A375 (cell line): ENCODE results near the gene DNAAF1. TPM values are rescaled to one million over a fixed set of nuclear protein-coding genes. Genes with fewer than 3 reads are reported as not detected.

Experiments
- total RNA-seq: library from RNA; depleted of rRNA; stranded (reverse); fragments of >200 nt; shearing (Covaris generic); gene quantifications from 2 replicates; pipeline ENCODE4 v1.2.3, GENCODE V29; 2014; rRNA removed

The DNAAF1 gene
- 0.38 and 0.90 TPM in 2 replicates for total RNA-seq

GRCh38 chr16:84144859-84145639 is at the start of gene DNAAF1, which contains the start of gene HSDL1:
TSS of gene DNAAF1 (plus strand) at chr16:84145308. CDS start at chr16:84145441, 133 bp downstream.
TSS of gene HSDL1 (minus strand) at chr16:84145177. CDS start at chr16:84131321, 13,856 bp downstream.

DNA sequence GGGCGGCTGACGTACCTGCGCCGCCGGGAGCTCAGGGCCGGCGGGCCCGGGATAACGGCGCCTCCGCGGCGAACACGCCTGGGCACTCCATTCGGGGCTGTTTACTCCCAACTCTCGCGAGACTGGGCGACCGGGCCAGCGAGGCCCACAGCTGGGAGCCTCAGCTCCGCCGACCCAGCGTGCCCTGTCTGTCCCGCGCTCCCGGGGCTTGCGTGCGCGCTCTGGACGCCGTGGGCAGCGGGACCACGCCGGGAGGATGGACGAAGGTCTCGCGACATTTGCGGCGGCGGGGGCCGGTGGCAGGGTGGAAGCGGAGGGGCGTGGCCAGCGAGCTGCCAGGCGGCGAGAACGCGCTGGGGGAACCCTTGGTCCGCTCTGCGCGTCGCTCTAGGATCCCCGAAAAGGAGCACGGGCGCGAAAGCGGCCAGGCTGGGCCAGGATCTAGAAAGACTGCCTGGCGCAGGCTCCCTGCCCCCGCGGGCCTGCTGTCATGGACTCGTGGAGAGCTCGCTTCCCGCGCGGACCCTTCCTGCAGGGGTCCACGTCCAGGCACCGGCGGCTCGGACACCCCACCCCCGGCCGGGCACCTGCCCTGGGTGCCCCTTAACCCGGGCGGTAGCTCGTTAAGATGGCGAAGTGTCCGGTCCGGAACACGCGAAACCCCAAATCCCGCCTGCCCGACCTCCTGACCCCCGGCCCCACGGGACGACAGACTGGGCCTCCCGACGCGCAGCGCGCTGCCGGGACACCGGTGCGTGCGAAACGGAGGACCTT is 28.2 kb upstream of the DNAAF1 start, which contains the start of gene MBTPS1:
MBTPS1 (minus strand) TSS at position 223 of the 774 bp plus-strand sequence. CDS start 15,159 bp downstream, outside the sequence.

GRCh38 chr16:84186685-84187437 is 41.8 kb downstream of the DNAAF1 start, which contains the start of gene TAF1C:
TSS of gene TAF1C (minus strand) at chr16:84187057. CDS start at chr16:84184988, 2,069 bp downstream.

DNA sequence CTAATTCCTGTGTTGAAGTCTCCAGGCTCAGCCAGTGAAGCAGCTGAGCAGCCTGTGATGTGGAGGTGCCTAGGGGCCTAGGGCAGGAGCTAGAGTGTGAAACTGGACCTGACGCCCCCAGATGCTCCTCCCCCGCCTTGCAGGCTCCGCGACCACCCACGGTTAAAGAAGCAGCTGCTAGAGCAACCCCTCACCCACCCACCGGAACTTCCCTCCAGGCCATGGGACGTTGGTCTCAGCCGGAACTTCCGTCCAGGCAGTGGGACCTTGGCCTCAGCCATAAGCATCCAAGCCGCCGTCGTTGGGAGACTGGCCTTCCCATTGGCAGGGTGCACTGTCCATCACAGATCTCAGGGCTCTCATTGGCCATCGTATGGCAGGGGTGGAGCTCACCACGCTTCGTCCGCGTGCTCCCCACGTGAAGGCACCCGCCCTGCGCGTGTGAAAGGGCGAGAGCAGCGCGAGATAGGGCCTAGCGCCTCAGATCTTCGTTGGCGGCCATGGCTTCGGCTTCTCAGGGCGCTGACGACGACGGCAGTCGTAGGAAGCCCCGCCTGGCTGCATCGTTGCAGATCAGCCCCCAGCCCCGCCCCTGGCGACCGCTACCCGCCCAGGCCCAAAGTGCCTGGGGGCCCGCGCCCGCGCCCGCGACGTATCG is 45.8 kb downstream of the DNAAF1 start, which contains the start of gene ADAD2:
ADAD2 (plus strand) TSS at position 427 of the 658 bp plus-strand sequence; CDS start at position 501, 74 bp downstream.

Other genes starting within 250 kb of the DNAAF1 start
- 2.2 and 2.3 TPM in 2 replicates for gene MLYCD, start 246.2 kb upstream of the DNAAF1 start, total RNA-seq
- 1.3 and 1.9 TPM in 2 replicates for gene OSGIN1, start 192.1 kb upstream of the DNAAF1 start, total RNA-seq
- 0.04 and 0.82 TPM in 2 replicates for gene NECAB2, start 177.1 kb upstream of the DNAAF1 start, total RNA-seq
- not detected in 2 replicates for gene SLC38A8, start 102.5 kb upstream of the DNAAF1 start, total RNA-seq
- 69.0 and 81.6 TPM in 2 replicates for gene MBTPS1, start 28.4 kb upstream of the DNAAF1 start, total RNA-seq
- 8.7 and 15.8 TPM in 2 replicates for gene HSDL1, start 131 bp upstream of the DNAAF1 start, total RNA-seq
- gene TAF1C, start 41.7 kb downstream of the DNAAF1 start, total RNA-seq: 36.1 and 39.4 TPM in 2 replicates
- gene ADAD2, start 45.8 kb downstream of the DNAAF1 start, total RNA-seq: 0.13 TPM in 1 of 2 replicates, not detected in the other
- not detected in 2 replicates for gene KCNG4, start 94.7 kb downstream of the DNAAF1 start, total RNA-seq
- not detected in 2 replicates for gene WFDC1, start 149.6 kb downstream of the DNAAF1 start, total RNA-seq
- 1.6 TPM in 1 of 2 replicates, not detected in the other for gene ATP2C2, start 223.2 kb downstream of the DNAAF1 start, total RNA-seq